CD4-positive, alpha-beta memory T cell (primary cell): ENCODE measurements around the gene DSTN. TPM values are rescaled to one million over a fixed set of nuclear protein-coding genes. Genes with fewer than 3 reads are reported as not detected.
A peak's percentile ranks its signal among the peaks of the same experiment; 100 is the strongest.

Source experiments
- CTCF ChIA-PET: fragments of 350-600 bp; sonication (Branson Sonifier 250); formaldehyde crosslinking; loops from one replicate; lab custom pipeline; 2021; ENCODE audit warnings: inconsistent platforms; ENCODE audit not compliant: partially characterized antibody; lab: Charles Lee
- POLR2A ChIA-PET: fragments of 350-600 bp; sonication (Branson Sonifier 250); formaldehyde crosslinking; loops from one replicate; lab custom pipeline; 2021; ENCODE audit not compliant: partially characterized antibody; lab: Charles Lee
- DNase-seq, 5 donors: peaks; one replicate each; pipeline versions ENCODE4 v3.0.0 to v3.0.0-alpha.2; 2020 to 2022; ENCODE audit warnings: mixed read lengths in 1 of 5
- H3K27ac ChIP-seq: one replicate; pipeline ENCODE4 v1.7.0; 2013; ENCODE audit warnings: low read depth, low read length
- H3K27me3 ChIP-seq: 2 replicates; pipeline ENCODE4 v1.7.0; 2013; ENCODE audit warnings: mild to moderate bottlenecking, low read length, moderate library complexity; ENCODE audit not compliant: insufficient read depth
- H3K36me3 ChIP-seq: 2 replicates; pipeline ENCODE4 v1.7.0; 2013; ENCODE audit warnings: mild to moderate bottlenecking, low read length, moderate library complexity; ENCODE audit not compliant: insufficient read depth
- H3K4me1 ChIP-seq: 2 replicates; pipeline ENCODE4 v1.7.0; 2013; ENCODE audit warnings: mild to moderate bottlenecking, low read length, moderate library complexity; ENCODE audit not compliant: insufficient read depth
- H3K4me3 ChIP-seq, 2 donors: one replicate each; pipeline ENCODE4 v1.7.0; 2013; ENCODE audit warnings: low read length in 2 of 2, mild to moderate bottlenecking in 1 of 2
- H3K9me3 ChIP-seq, 2 donors: one replicate each; pipeline ENCODE4 v1.7.0; 2013; ENCODE audit warnings: low read length in 2 of 2, control low read depth in 1 of 2; ENCODE audit not compliant: control insufficient read depth in 1 of 2
- H3K27ac Mint-ChIP-seq, 7 donors: one replicate each; pipeline ENCODE4 v1.8.0; 2020 to 2021; ENCODE audit warnings: mixed read lengths in 7 of 7, mild to moderate bottlenecking in 6 of 7, inconsistent platforms in 3 of 7, moderate library complexity in 3 of 7
- H3K27me3 Mint-ChIP-seq, 2 donors: one replicate each; pipeline ENCODE4 v1.8.0; 2020 to 2021; ENCODE audit warnings: mixed read lengths in 2 of 2
- H3K36me3 Mint-ChIP-seq, 2 donors: one replicate each; pipeline ENCODE4 v1.8.0; 2020 to 2021; ENCODE audit warnings: mixed read lengths in 2 of 2, inconsistent platforms in 1 of 2, mild to moderate bottlenecking in 1 of 2
- H3K4me1 Mint-ChIP-seq, 4 donors: one replicate each; pipeline ENCODE4 v1.8.0; 2020 to 2021; ENCODE audit warnings: mixed read lengths in 4 of 4, mild to moderate bottlenecking in 1 of 4
- H3K4me3 Mint-ChIP-seq, 8 donors: one replicate each; pipeline ENCODE4 v1.8.0; 2020 to 2021; ENCODE audit warnings: mixed read lengths in 8 of 8, mild to moderate bottlenecking in 7 of 8, moderate library complexity in 6 of 8, inconsistent platforms in 3 of 8
- H3K9me3 Mint-ChIP-seq, 8 donors: one replicate each; pipeline ENCODE4 v1.8.0; 2020 to 2021; ENCODE audit warnings: mixed read lengths in 8 of 8, mild to moderate bottlenecking in 5 of 8, inconsistent platforms in 3 of 8, moderate library complexity in 1 of 8
- intact Hi-C: fragments of 100-400 bp; cut with micrococcal nuclease; formaldehyde crosslinking; loops from one replicate; pipeline ENCODE4 v1.15.1; 2023
- polyA plus RNA-seq, 2 donors: library from polyadenylated mRNA; unstranded; fragments of 300-500 nt; fragmentation: Illumina TruSeq; gene quantifications; one replicate each; pipeline ENCODE4 v1.2.3, GENCODE V29; 2021
- total RNA-seq, 2 experiments: library from RNA; stranded (reverse); gene quantifications; one replicate each; pipeline ENCODE4 v1.2.3, GENCODE V29; 2021

DSTN gene
- total and polyA plus RNA-seq, 4 experiments from 2014 or later = 43.1 to 212 (median 98.3) TPM

GRCh38 chr20:17601957-17602356 lies 32.1 kb downstream of the DSTN start:
- CTCF ChIA-PET = interaction anchor here (1.4 to 2.5 kb wide), 3 partner anchors 16 to 59 kb away, joined by 3 to 9 read pairs (median 5); partner anchors contain the start of gene DSTN

GRCh38 chr20:17602493-17602892 lies 32.6 kb downstream of the DSTN start:
- no peak overlapping the region for H3K27ac ChIP-seq
- H3K27me3 ChIP-seq = no peaks in the 10 kb centered on the region
- H3K4me1 ChIP-seq = no peaks in the 10 kb centered on the region
- peaks cover 9 to 30% (median 21%) of the 10 kb centered on the region in 4 donors for H3K4me1 Mint-ChIP-seq
- H3K27ac Mint-ChIP-seq = no peak overlapping the region
- peaks cover 0 to 3% (median 0%) of the 10 kb centered on the region in 8 donors for H3K9me3 Mint-ChIP-seq
- H3K4me3 Mint-ChIP-seq = no peak overlapping the region
- ChIA-PET CTCF (interaction anchor here (1.4 to 2.5 kb wide), 3 partner anchors 15 to 59 kb away, joined by 3 to 9 read pairs (median 5); partner anchors contain the start of gene DSTN), POLR2A (no interaction called here)
- no peaks in the 10 kb centered on the region for H3K9me3 ChIP-seq
- peaks cover 12% of the 10 kb centered on the region for H3K36me3 ChIP-seq
- H3K27me3 Mint-ChIP-seq = no peaks in the 10 kb centered on the region
- no peak overlapping the region for H3K4me3 ChIP-seq
- DNase-seq = no peak
- H3K36me3 Mint-ChIP-seq = peaks cover 27 to 39% of the 10 kb centered on the region in 2 donors
- intact Hi-C loops = no loop called here

More at GRCh38 chr20:17601957-17602356, 32.1 kb downstream of the DSTN start:
- peaks cover 10% of the 10 kb centered on the region for H3K36me3 ChIP-seq
- intact Hi-C loops = no loop called here
- no peaks in the 10 kb centered on the region for H3K4me1 ChIP-seq
- no peaks in the 10 kb centered on the region for H3K27me3 Mint-ChIP-seq
- POLR2A ChIA-PET = no interaction called here
- peaks cover 27 to 38% of the 10 kb centered on the region in 2 donors for H3K36me3 Mint-ChIP-seq
- no peak overlapping the region for H3K4me3 Mint-ChIP-seq
- H3K4me3 ChIP-seq = no peak overlapping the region
- H3K4me1 Mint-ChIP-seq = peaks cover 10 to 35% (median 26%) of the 10 kb centered on the region in 4 donors
- H3K27ac ChIP-seq = no peak overlapping the region
- H3K9me3 Mint-ChIP-seq = peaks cover 0 to 3% (median 0%) of the 10 kb centered on the region in 8 donors
- no peaks in the 10 kb centered on the region for H3K9me3 ChIP-seq
- H3K27me3 ChIP-seq = no peaks in the 10 kb centered on the region
- DNase-seq = no peak
- peak overlapping the region in 2 of 7 donors; percentile 17 to 66 for H3K27ac Mint-ChIP-seq

- ChIA-PET CTCF (interaction anchor here (1.1 to 1.6 kb wide), 3 partner anchors 35 to 333 kb away, joined by 3 read pairs; partner anchors contain the start of gene DSTN), POLR2A (no interaction called here)
- no peaks in the 10 kb centered on the region for H3K27me3 ChIP-seq
- Mint-ChIP-seq H3K36me3 (peaks cover 33 to 46% of the 10 kb centered on the region in 2 donors), H3K4me3 (no peak overlapping the region), H3K27me3 (no peaks in the 10 kb centered on the region), H3K27ac (peak overlapping the region in 4 of 7 donors; percentile 19 to 87 (median 40)), H3K9me3 (no peaks in the 10 kb centered on the region), H3K4me1 (peaks cover 15 to 33% (median 27%) of the 10 kb centered on the region in 4 donors)
- intact Hi-C loops = no loop called here
- H3K4me3 ChIP-seq = no peak overlapping the region
- DNase-seq = no peak
- peaks cover 17% of the 10 kb centered on the region for H3K36me3 ChIP-seq
- no peaks in the 10 kb centered on the region for H3K9me3 ChIP-seq
- H3K4me1 ChIP-seq = peaks cover 16% of the 10 kb centered on the region
- H3K27ac ChIP-seq = no peak overlapping the region
Observed at GRCh38 chr20:17605131-17605660, 35.3 kb downstream of the DSTN start.

GRCh38 chr20:17606001-17606400 lies 36.1 kb downstream of the DSTN start:
- Mint-ChIP-seq H3K36me3 (peaks cover 25 to 41% of the 10 kb centered on the region in 2 donors), H3K4me1 (peaks cover 18 to 36% (median 29%) of the 10 kb centered on the region in 4 donors), H3K9me3 (no peaks in the 10 kb centered on the region), H3K27me3 (no peaks in the 10 kb centered on the region), H3K4me3 (no peak overlapping the region), H3K27ac (no peak overlapping the region)
- Histone ChIP-seq H3K27ac (no peak overlapping the region), H3K4me1 (peaks cover 24% of the 10 kb centered on the region), H3K27me3 (no peaks in the 10 kb centered on the region), H3K4me3 (no peak overlapping the region), H3K9me3 (no peaks in the 10 kb centered on the region), H3K36me3 (peaks cover 17% of the 10 kb centered on the region)
- intact Hi-C loops = no loop called here
- no peak for DNase-seq
- ChIA-PET POLR2A (interaction anchor here (0.6 to 1.2 kb wide), 2 partner anchors 36 to 359 kb away, joined by 3 to 4 read pairs; partner anchors contain the start of gene DSTN), CTCF (interaction anchor here (1.1 to 1.6 kb wide), 5 partner anchors 11 to 332 kb away, joined by 3 to 4 read pairs (median 3); partner anchors contain the start of gene DSTN)

GRCh38 chr20:17608701-17609497 lies 39.0 kb downstream of the DSTN start:
- Histone ChIP-seq H3K4me1 (peaks cover 44% of the 10 kb centered on the region), H3K4me3 (no peak overlapping the region), H3K9me3 (no peaks in the 10 kb centered on the region), H3K27me3 (no peaks in the 10 kb centered on the region), H3K36me3 (peaks cover 17% of the 10 kb centered on the region), H3K27ac (peak overlapping the region; percentile 57)
- Mint-ChIP-seq H3K27me3 (no peaks in the 10 kb centered on the region), H3K4me1 (peaks cover 27 to 48% (median 36%) of the 10 kb centered on the region in 4 donors), H3K36me3 (peaks cover 16 to 32% of the 10 kb centered on the region in 2 donors), H3K9me3 (no peaks in the 10 kb centered on the region), H3K4me3 (peak overlapping the region in 7 of 8 donors; percentile 30 to 79 (median 54)), H3K27ac (peak overlapping the region; percentile 85 to 96 (median 93))
- POLR2A ChIA-PET = interaction anchor here (1.9 to 3.8 kb wide), 3 partner anchors 37 to 78 kb away, joined by 6 to 63 read pairs (median 11); partner anchors contain the start of genes BFSP1, DSTN and RRBP1
- intact Hi-C loops = no loop called here
- CTCF ChIA-PET = interaction anchor here (0.6 to 2.0 kb wide), 2 partner anchors 35 to 38 kb away, joined by 3 to 13 read pairs; partner anchors contain the start of gene DSTN
- DNase-seq = no peak

GRCh38 chr20:17609811-17610377 lies 40.0 kb downstream of the DSTN start:
- H3K27ac ChIP-seq = peak overlapping the region; percentile 57
- peak in 1 of 5 donors; percentile 19 for DNase-seq

More at GRCh38 chr20:17609811-17610377, 40.0 kb downstream of the DSTN start:
- Mint-ChIP-seq H3K27ac (peak overlapping the region; percentile 91 to 96 (median 93)), H3K36me3 (peaks cover 11 to 27% of the 10 kb centered on the region in 2 donors), H3K9me3 (no peaks in the 10 kb centered on the region), H3K4me1 (peaks cover 26 to 48% (median 36%) of the 10 kb centered on the region in 4 donors), H3K4me3 (peak overlapping the region in 7 of 8 donors; percentile 61 to 84 (median 76)), H3K27me3 (no peaks in the 10 kb centered on the region)
- ChIA-PET CTCF (interaction anchor here (0.9 to 2.0 kb wide), 10 partner anchors 10 to 385 kb away, joined by 3 to 13 read pairs (median 4); partner anchors contain the start of genes DSTN and RRBP1), POLR2A (interaction anchor here (0.6 to 3.8 kb wide), 9 partner anchors 38 to 857 kb away, joined by 3 to 63 read pairs (median 6); partner anchors contain the start of genes BFSP1, DSTN, DZANK1 and POLR3F)
- peak overlapping the region in 1 of 2 donors; percentile 34 for H3K4me3 ChIP-seq
- intact Hi-C loops = loop anchor here (1.0 to 2.0 kb wide), 3 partner anchors 40 to 386 kb away; partner anchors contain the start of genes DSTN and RRBP1
- peaks cover 13% of the 10 kb centered on the region for H3K36me3 ChIP-seq
- H3K4me1 ChIP-seq = peaks cover 44% of the 10 kb centered on the region
- H3K9me3 ChIP-seq = no peaks in the 10 kb centered on the region
- H3K27me3 ChIP-seq = no peaks in the 10 kb centered on the region
